Liver (tissue), 3 donors: ENCODE results near the gene CADM2.

Experiments used
- GABPA ChIP-seq, 2 donors: IDR thresholded peaks in 1 of 2; conservative IDR thresholded peaks in 1 of 2; 2 replicates each; pipeline ENCODE4 v1.6.1; 2016; ENCODE audit warnings: antibody characterized with exemption in 2 of 2, mild to moderate bottlenecking in 1 of 2, moderate library complexity in 1 of 2
- JUND ChIP-seq, 2 donors: IDR thresholded peaks; 2 replicates each; pipeline ENCODE4 v1.6.1; 2016; ENCODE audit warnings: antibody characterized with exemption in 2 of 2
- RAD21 ChIP-seq, 2 donors: IDR thresholded peaks; 2 replicates each; pipeline ENCODE4 v1.6.1; 2016; ENCODE audit warnings: antibody characterized with exemption in 2 of 2, mild to moderate bottlenecking in 2 of 2
- RXRA ChIP-seq, 2 donors: IDR thresholded peaks; 2 replicates each; pipeline ENCODE4 v1.6.1; 2017 to 2018; ENCODE audit warnings: antibody characterized with exemption in 2 of 2, mild to moderate bottlenecking in 1 of 2
- TAF1 ChIP-seq: conservative IDR thresholded peaks from 2 replicates; pipeline ENCODE4 v1.6.1; 2016; ENCODE audit warnings: antibody characterized with exemption, mild to moderate bottlenecking
- YY1 ChIP-seq: IDR thresholded peaks from 2 replicates; pipeline ENCODE4 v1.6.1; 2016; ENCODE audit warnings: antibody characterized with exemption, mild to moderate bottlenecking
- TF ChIP-seq, protein P1 (sequence below): fragments of 150-350 bp; IDR thresholded peaks from 2 replicates; pipeline ENCODE4 v1.5.1; 2017; ENCODE audit warnings: improper control_type of control experiment, low read depth, low read length; ENCODE audit not compliant: missing input control
- TF ChIP-seq, protein P2 (sequence below): IDR thresholded peaks from 2 replicates; pipeline ENCODE4 v1.6.1; 2016; ENCODE audit warnings: antibody characterized with exemption
- donor health status: healthy.
- donor health status: healthy.

DNA sequence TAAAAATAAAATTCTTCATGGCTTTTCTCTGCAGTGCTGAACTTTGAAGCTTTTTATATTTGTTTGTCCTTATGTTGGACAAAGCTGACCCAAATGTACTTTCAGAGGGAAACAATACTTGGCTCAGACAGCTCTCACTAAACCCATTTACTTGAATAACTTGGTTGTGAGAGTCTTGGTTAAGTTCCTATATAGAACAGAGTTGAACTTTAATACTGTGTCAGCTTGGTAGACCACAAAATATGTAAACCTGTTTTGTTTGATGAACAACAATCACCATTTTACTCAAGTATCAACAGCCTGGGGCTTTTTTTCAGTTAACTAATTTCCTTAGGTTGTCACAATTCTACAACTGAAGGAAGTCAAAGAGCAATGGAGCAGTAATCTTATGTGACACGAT is 211.9 kb downstream of the CADM2 start:
- no peak for TF ChIP-seq YY1
- no peak for TF ChIP-seq RXRA (IDR thresholded peaks at IDR 0.05)
- TF ChIP-seq, protein P1, sequence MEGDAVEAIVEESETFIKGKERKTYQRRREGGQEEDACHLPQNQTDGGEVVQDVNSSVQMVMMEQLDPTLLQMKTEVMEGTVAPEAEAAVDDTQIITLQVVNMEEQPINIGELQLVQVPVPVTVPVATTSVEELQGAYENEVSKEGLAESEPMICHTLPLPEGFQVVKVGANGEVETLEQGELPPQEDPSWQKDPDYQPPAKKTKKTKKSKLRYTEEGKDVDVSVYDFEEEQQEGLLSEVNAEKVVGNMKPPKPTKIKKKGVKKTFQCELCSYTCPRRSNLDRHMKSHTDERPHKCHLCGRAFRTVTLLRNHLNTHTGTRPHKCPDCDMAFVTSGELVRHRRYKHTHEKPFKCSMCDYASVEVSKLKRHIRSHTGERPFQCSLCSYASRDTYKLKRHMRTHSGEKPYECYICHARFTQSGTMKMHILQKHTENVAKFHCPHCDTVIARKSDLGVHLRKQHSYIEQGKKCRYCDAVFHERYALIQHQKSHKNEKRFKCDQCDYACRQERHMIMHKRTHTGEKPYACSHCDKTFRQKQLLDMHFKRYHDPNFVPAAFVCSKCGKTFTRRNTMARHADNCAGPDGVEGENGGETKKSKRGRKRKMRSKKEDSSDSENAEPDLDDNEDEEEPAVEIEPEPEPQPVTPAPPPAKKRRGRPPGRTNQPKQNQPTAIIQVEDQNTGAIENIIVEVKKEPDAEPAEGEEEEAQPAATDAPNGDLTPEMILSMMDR: no peak
- no peak for TF ChIP-seq RAD21 (IDR thresholded peaks at IDR 0.05)
- no peak for TF ChIP-seq JUND (IDR thresholded peaks at IDR 0.05)
- no peak for TF ChIP-seq GABPA (IDR thresholded peaks at IDR 0.05 in 1 of 2, conservative IDR thresholded peaks at IDR 0.05 in 1 of 2)
- no peak for TF ChIP-seq TAF1
- TF ChIP-seq, protein P2, sequence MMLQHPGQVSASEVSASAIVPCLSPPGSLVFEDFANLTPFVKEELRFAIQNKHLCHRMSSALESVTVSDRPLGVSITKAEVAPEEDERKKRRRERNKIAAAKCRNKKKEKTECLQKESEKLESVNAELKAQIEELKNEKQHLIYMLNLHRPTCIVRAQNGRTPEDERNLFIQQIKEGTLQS: no peak
